A549 (cell line): Measurements from ENCODE around the gene TEX47. TPM values are rescaled to one million over a fixed set of nuclear protein-coding genes. Genes with fewer than 3 reads are reported as not detected.

ENCODE experiments used
- ATAC-seq, 2 experiments: fragments of 200-7000 bp in 1 of 2; fragments of >200 bp in 1 of 2; cut with Nextera tagmentation in 1 of 2; cut with Tn5 transposase in 1 of 2; 3 replicates each; pipeline versions ENCODE4 v1.8.0 to v1.9.1; 2018 to 2020; ENCODE audit warnings: mild to moderate bottlenecking in 1 of 2, moderate library complexity in 1 of 2
- CTCF ChIA-PET: fragments of 300-600 bp; sonication (Branson Sonifier 250); formaldehyde crosslinking; extraction: SDS; loops from one replicate; lab custom pipeline; 2021; ENCODE audit warnings: antibody characterized with exemption, inconsistent platforms; lab: Yijun Ruan, JAX
- POLR2A ChIA-PET: fragments of 350-600 bp; formaldehyde crosslinking; extraction: SDS; loops from one replicate; lab custom pipeline; 2021; ENCODE audit warnings: antibody characterized with exemption, inconsistent platforms; lab: Yijun Ruan, JAX
- DNase-seq, 2 experiments: peaks; one replicate each; pipeline versions ENCODE4 v3.0.0 to v3.0.0-alpha.2; 2011 to 2016; ENCODE audit warnings: low read depth in 1 of 2, low spot score in 1 of 2
- FAIRE-seq: peaks from 2 replicates; lab custom pipeline; 2011; peaks lifted over from hg19 to GRCh38; lab: Jason Lieb, UNC
- H3K27ac ChIP-seq, 2 experiments: fragments of >200 bp; sonication (Bioruptor Twin); formaldehyde crosslinking; 3 replicates each; pipeline ENCODE4 v1.5.1; 2016 to 2017
- H3K4me1 ChIP-seq: fragments of >200 bp; sonication (Bioruptor Twin); formaldehyde crosslinking; 3 replicates; pipeline ENCODE4 v1.6.1; 2016
- H3K4me2 ChIP-seq: fragments of >200 bp; sonication (Bioruptor Twin); formaldehyde crosslinking; 3 replicates; pipeline ENCODE4 v1.6.1; 2016
- H3K4me3 ChIP-seq: fragments of >200 bp; sonication (Bioruptor Twin); formaldehyde crosslinking; 3 replicates; pipeline ENCODE4 v1.5.1; 2016
- H3K9me3 ChIP-seq: fragments of >200 bp; sonication (Bioruptor Twin); formaldehyde crosslinking; 3 replicates; pipeline ENCODE4 v1.6.1; 2016
- ATOH8 ChIP-seq: fragments of 250-450 bp; sonication (Bioruptor Pico); IDR thresholded peaks from 2 replicates; pipeline ENCODE4 v1.5.0; 2020; ENCODE audit warnings: low read depth, mild to moderate bottlenecking, moderate library complexity
- CBX8 ChIP-seq: fragments of 200-600 bp; sonication (generic); IDR thresholded peaks from 2 replicates; pipeline ENCODE4 v1.6.1; 2016
- CHD2 ChIP-seq: fragments of 150-350 bp; IDR thresholded peaks from 2 replicates; pipeline ENCODE4 v1.6.1; 2014; ENCODE audit warnings: low read length; ENCODE audit not compliant: partially characterized antibody
- CHD4 ChIP-seq: fragments of 200-600 bp; sonication (generic); IDR thresholded peaks from 2 replicates; pipeline ENCODE4 v1.6.1; 2016; ENCODE audit warnings: antibody characterized with exemption, mild to moderate bottlenecking, borderline replicate concordance
- ELK1 ChIP-seq: fragments of 150-350 bp; IDR thresholded peaks from 2 replicates; pipeline ENCODE4 v1.6.1; 2014; ENCODE audit warnings: low read depth, mild to moderate bottlenecking, low read length
- HDAC2 ChIP-seq: fragments of 200-600 bp; sonication (generic); IDR thresholded peaks from 2 replicates; pipeline ENCODE4 v1.6.1; 2016
- HES2 ChIP-seq: fragments of >200 bp; sonication (Bioruptor Twin); formaldehyde crosslinking; IDR thresholded peaks from 2 replicates; pipeline ENCODE4 v1.6.1; 2016
- HMGXB4 ChIP-seq: fragments of 250-450 bp; sonication (Bioruptor Pico); IDR thresholded peaks from 2 replicates; pipeline ENCODE4 v1.5.0; 2021; ENCODE audit warnings: mild to moderate bottlenecking, moderate library complexity, borderline replicate concordance
- HOXA7 ChIP-seq: fragments of 250-450 bp; sonication (Bioruptor Pico); IDR thresholded peaks from 2 replicates; pipeline ENCODE4 v1.5.0; 2020; ENCODE audit warnings: mild to moderate bottlenecking, moderate library complexity
- HOXB5 ChIP-seq: fragments of 250-450 bp; sonication (Bioruptor Pico); IDR thresholded peaks from 2 replicates; pipeline ENCODE4 v1.5.0; 2020; ENCODE audit warnings: mild to moderate bottlenecking, moderate library complexity
- JUNB ChIP-seq: fragments of >200 bp; sonication (Bioruptor Twin); formaldehyde crosslinking; IDR thresholded peaks from 2 replicates; pipeline ENCODE4 v1.6.1; 2016
- KDM5A ChIP-seq: fragments of 200-600 bp; sonication (generic); IDR thresholded peaks from 2 replicates; pipeline ENCODE4 v1.6.1; 2016; ENCODE audit warnings: antibody characterized with exemption, mild to moderate bottlenecking
- NFE2L2 ChIP-seq: fragments of 150-350 bp; conservative IDR thresholded peaks from 2 replicates; pipeline ENCODE4 v1.6.1; 2014; ENCODE audit warnings: low read length
- RAD21 ChIP-seq, 2 experiments: fragments of >200 bp in 1 of 2; sonication (Bioruptor Twin) in 1 of 2; formaldehyde crosslinking in 1 of 2; IDR thresholded peaks in 1 of 2; conservative IDR thresholded peaks in 1 of 2; 2 replicates in 1 of 2; 3 replicates in 1 of 2; pipeline ENCODE4 v1.6.1; 2012 to 2018; ENCODE audit warnings: inconsistent platforms in 1 of 2
- RARB ChIP-seq: fragments of 250-450 bp; sonication (Bioruptor Pico); IDR thresholded peaks from 2 replicates; pipeline ENCODE4 v1.8.0; 2021; ENCODE audit warnings: mild to moderate bottlenecking, moderate library complexity
- RFX5 ChIP-seq: fragments of 450-650 bp; IDR thresholded peaks from 2 replicates; pipeline ENCODE4 v1.7.1; 2014; ENCODE audit warnings: antibody characterized with exemption, mild to moderate bottlenecking, moderate library complexity
- RNF2 ChIP-seq: fragments of 200-600 bp; sonication (generic); IDR thresholded peaks from 2 replicates; pipeline ENCODE4 v1.6.1; 2016; ENCODE audit warnings: low read depth, mild to moderate bottlenecking, antibody characterized with exemption, moderate library complexity, borderline replicate concordance
- USF2 ChIP-seq: fragments of 450-650 bp; IDR thresholded peaks from 2 replicates; pipeline ENCODE4 v1.6.1; 2014; ENCODE audit warnings: antibody characterized with exemption
- ZC3H11A ChIP-seq: fragments of 450-650 bp; IDR thresholded peaks from 2 replicates; pipeline ENCODE4 v1.6.1; 2014; ENCODE audit warnings: antibody characterized with exemption, mild to moderate bottlenecking
- ZFP36 ChIP-seq: fragments of 450-650 bp; IDR thresholded peaks from 2 replicates; pipeline ENCODE4 v1.6.1; 2014; ENCODE audit warnings: borderline replicate concordance; ENCODE audit not compliant: partially characterized antibody
- ZSCAN20 ChIP-seq: fragments of 250-450 bp; sonication (Bioruptor Pico); IDR thresholded peaks from 2 replicates; pipeline ENCODE4 v1.8.0; 2022; ENCODE audit warnings: mild to moderate bottlenecking, moderate library complexity
- WGBS: methylation state at CpG from one replicate; pipeline ENCODE4 v1.1.6; 2017; ENCODE audit errors: missing lambda C conversion rate; 5-methylcytosine and 5-hydroxymethylcytosine counted together
- polyA plus RNA-seq, 4 experiments: library from polyadenylated mRNA; depleted of rRNA in 3 of 4; stranded (reverse); fragments of >200 nt; fragmentation: RNase III in 1 of 4; extraction: RNeasy Plus Mini Kit Qiagen cat#74134 plus additional on column Dnase treatment in 1 of 4; gene quantifications; 2 replicates in 3 of 4; 3 replicates in 1 of 4; pipeline ENCODE4 v1.2.3, GENCODE V29; 2011 to 2017

Gene TEX47
- polyA plus RNA-seq, 2 of the 4 experiments (the other 2 are of a cell fraction) = not detected

GRCh38 chr7:88772776-88773175, 22.8 kb downstream of the TEX47 start:
- no peak for FAIRE-seq
- Histone ChIP-seq H3K4me1 (no peaks in the 10 kb centered on the region), H3K4me3 (no peak overlapping the region), H3K27ac (no peak overlapping the region), H3K9me3 (no peaks in the 10 kb centered on the region), H3K4me2 (no peak overlapping the region)
- DNase-seq = no peak
- no peak for ATAC-seq
- no peak for TF ChIP-seq RNF2
- TF ChIP-seq CHD2 = no peak
- TF ChIP-seq ZC3H11A = no peak
- TF ChIP-seq JUNB = no peak
- TF ChIP-seq ATOH8 (CRISPR knock-in tag) = no peak
- TF ChIP-seq NFE2L2 = no peak
- TF ChIP-seq RARB (CRISPR knock-in tag) = no peak
- no peak for TF ChIP-seq ZSCAN20 (CRISPR knock-in tag)
- no peak for TF ChIP-seq HMGXB4 (CRISPR knock-in tag)
- TF ChIP-seq RFX5 = no peak
- no peak for TF ChIP-seq USF2
- TF ChIP-seq HOXA7 = no peak
- ChIA-PET POLR2A (no interaction called here), CTCF (interaction anchor here (1.9 kb wide), 1 partner anchor 18 kb away, joined by 4 read pairs; no protein-coding TSS in a partner anchor)

GRCh38 chr7:88771417-88771816, 24.1 kb downstream of the TEX47 start:
- Histone ChIP-seq H3K4me1 (no peaks in the 10 kb centered on the region), H3K4me2 (no peak overlapping the region), H3K4me3 (no peak overlapping the region), H3K9me3 (no peaks in the 10 kb centered on the region), H3K27ac (no peak overlapping the region)
- no peak for FAIRE-seq
- POLR2A ChIA-PET = no interaction called here
- no peak for DNase-seq
- CTCF ChIA-PET = interaction anchor here (1.9 kb wide), 1 partner anchor 19 kb away, joined by 4 read pairs; no protein-coding TSS in a partner anchor
- no peak for ATAC-seq
- no peak for TF ChIP-seq ELK1
- TF ChIP-seq CHD4 = no peak
- no peak for TF ChIP-seq KDM5A
- TF ChIP-seq RAD21 (conservative IDR thresholded peaks at IDR 0.05 in 1 of 2, IDR thresholded peaks at IDR 0.05 in 1 of 2) = no peak
- TF ChIP-seq USF2 = no peak
- no peak for TF ChIP-seq ZFP36
- no peak for TF ChIP-seq HDAC2
- TF ChIP-seq HES2 = no peak
- no peak for TF ChIP-seq HOXB5
- TF ChIP-seq CBX8 = no peak
- WGBS = 7% methylated on average over 1 of the region's 1 CpG
